Endodermal cell (in vitro differentiated cells): ENCODE measurements around the gene EPGN. TPM values are rescaled to one million over a fixed set of nuclear protein-coding genes. Genes with fewer than 3 reads are reported as not detected.

Source experiments
- DNase-seq: peaks from one replicate; pipeline ENCODE4 v3.0.0-alpha.2; 2017
- H3K27ac ChIP-seq: 2 replicates; pipeline ENCODE4 v1.5.1; 2013; ENCODE audit warnings: mild to moderate bottlenecking, low read depth, low read length, moderate library complexity
- H3K27me3 ChIP-seq: 2 replicates; pipeline ENCODE4 v1.6.1; 2013; ENCODE audit warnings: mild to moderate bottlenecking, low read length, moderate library complexity; ENCODE audit not compliant: insufficient read depth, control insufficient read depth, poor library complexity, severe bottlenecking
- H3K36me3 ChIP-seq: 2 replicates; pipeline ENCODE4 v1.7.0; 2013; ENCODE audit warnings: mild to moderate bottlenecking, low read length, moderate library complexity; ENCODE audit not compliant: control insufficient read depth, insufficient read depth
- H3K4me1 ChIP-seq: one replicate; pipeline ENCODE4 v1.7.0; 2013; ENCODE audit warnings: low read length; ENCODE audit not compliant: control insufficient read depth, insufficient read depth
- H3K4me3 ChIP-seq: 2 replicates; pipeline ENCODE4 v1.5.1; 2013; ENCODE audit warnings: mild to moderate bottlenecking, low read length, moderate library complexity
- H3K9ac ChIP-seq: 2 replicates; pipeline ENCODE4 v1.6.1; 2013; ENCODE audit warnings: mild to moderate bottlenecking, low read length, moderate library complexity; ENCODE audit not compliant: poor library complexity, severe bottlenecking; ENCODE audit errors: extremely low read depth
- H3K9me3 ChIP-seq: 2 replicates; pipeline ENCODE4 v1.6.1; 2013; ENCODE audit warnings: mild to moderate bottlenecking, low read length, moderate library complexity; ENCODE audit not compliant: control insufficient read depth
- H3K27ac Mint-ChIP-seq: 2 replicates; pipeline ENCODE4 v1.8.0; 2020; ENCODE audit warnings: mixed read lengths
- H3K27me3 Mint-ChIP-seq: 2 replicates; pipeline ENCODE4 v1.8.0; 2021; ENCODE audit warnings: mild to moderate bottlenecking, mixed read lengths; ENCODE audit not compliant: insufficient read depth
- H3K36me3 Mint-ChIP-seq: 2 replicates; pipeline ENCODE4 v1.8.0; 2020; ENCODE audit warnings: low read depth, mixed read lengths
- H3K4me1 Mint-ChIP-seq: 2 replicates; pipeline ENCODE4 v1.8.0; 2020; ENCODE audit warnings: mixed read lengths
- H3K4me3 Mint-ChIP-seq: 2 replicates; pipeline ENCODE4 v1.8.0; 2020; ENCODE audit warnings: mild to moderate bottlenecking, moderate library complexity, mixed read lengths
- H3K9me3 Mint-ChIP-seq: 2 replicates; pipeline ENCODE4 v1.8.0; 2020; ENCODE audit warnings: mild to moderate bottlenecking, mixed read lengths
- total RNA-seq, 2 donors: library from RNA; stranded (reverse); fragmentation: NEBNext Ultra II Directional in 1 of 2; extraction: Animal tissue kit (Norgen Biotek cat#: 25700) in 1 of 2; gene quantifications; 2 replicates in 1 of 2; 3 replicates in 1 of 2; pipeline ENCODE4 v1.2.1, GENCODE V29; 2021
- TF ChIP-seq, protein P1 (sequence below): fragments of 200-600 bp; sonication (generic); conservative IDR thresholded peaks from 2 replicates; pipeline ENCODE4 v1.5.0; 2021; ENCODE audit warnings: antibody characterized with exemption, mild to moderate bottlenecking

The EPGN gene
- total RNA-seq, 2 donors from 2014 or later, result not detected

- no peak overlapping the region for H3K9ac ChIP-seq
- Mint-ChIP-seq H3K27ac (no peak overlapping the region), H3K4me1 (peaks cover 2% of the 10 kb centered on the region), H3K9me3 (no peaks in the 10 kb centered on the region), H3K27me3 (no peaks in the 10 kb centered on the region), H3K4me3 (no peak overlapping the region), H3K36me3 (no peaks in the 10 kb centered on the region)
- H3K4me1 ChIP-seq, result peaks cover 5% of the 10 kb centered on the region
- H3K36me3 ChIP-seq, result no peaks in the 10 kb centered on the region
- H3K27ac ChIP-seq, result no peak overlapping the region
- DNase-seq, result no peak
- H3K4me3 ChIP-seq, result no peak overlapping the region
- no peaks in the 10 kb centered on the region for H3K9me3 ChIP-seq
- TF ChIP-seq, protein P1, sequence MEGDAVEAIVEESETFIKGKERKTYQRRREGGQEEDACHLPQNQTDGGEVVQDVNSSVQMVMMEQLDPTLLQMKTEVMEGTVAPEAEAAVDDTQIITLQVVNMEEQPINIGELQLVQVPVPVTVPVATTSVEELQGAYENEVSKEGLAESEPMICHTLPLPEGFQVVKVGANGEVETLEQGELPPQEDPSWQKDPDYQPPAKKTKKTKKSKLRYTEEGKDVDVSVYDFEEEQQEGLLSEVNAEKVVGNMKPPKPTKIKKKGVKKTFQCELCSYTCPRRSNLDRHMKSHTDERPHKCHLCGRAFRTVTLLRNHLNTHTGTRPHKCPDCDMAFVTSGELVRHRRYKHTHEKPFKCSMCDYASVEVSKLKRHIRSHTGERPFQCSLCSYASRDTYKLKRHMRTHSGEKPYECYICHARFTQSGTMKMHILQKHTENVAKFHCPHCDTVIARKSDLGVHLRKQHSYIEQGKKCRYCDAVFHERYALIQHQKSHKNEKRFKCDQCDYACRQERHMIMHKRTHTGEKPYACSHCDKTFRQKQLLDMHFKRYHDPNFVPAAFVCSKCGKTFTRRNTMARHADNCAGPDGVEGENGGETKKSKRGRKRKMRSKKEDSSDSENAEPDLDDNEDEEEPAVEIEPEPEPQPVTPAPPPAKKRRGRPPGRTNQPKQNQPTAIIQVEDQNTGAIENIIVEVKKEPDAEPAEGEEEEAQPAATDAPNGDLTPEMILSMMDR, result no peak
- H3K27me3 ChIP-seq, result no peaks in the 10 kb centered on the region
Measured at GRCh38 chr4:74262522-74262921, 45.7 kb upstream of the EPGN start.

DNA sequence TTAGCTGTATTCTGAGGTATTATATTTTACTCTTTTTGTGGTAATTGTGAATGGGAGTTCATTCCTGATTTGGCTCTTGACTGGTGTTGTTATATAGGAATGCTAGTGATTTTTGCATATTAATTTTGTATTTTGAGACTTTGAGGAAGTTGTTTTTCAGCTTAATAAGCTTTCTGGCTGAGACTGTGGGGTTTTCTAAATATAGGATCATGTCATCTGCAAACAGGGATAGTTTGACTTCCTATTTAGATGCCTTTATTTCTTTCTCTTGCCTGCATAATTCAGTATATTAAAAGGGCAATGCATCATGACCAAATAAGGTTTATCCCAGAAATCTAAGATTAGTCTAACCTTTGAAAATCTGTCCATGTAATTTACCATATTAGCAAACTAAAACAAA lies 44.7 kb upstream of the EPGN start:
- Histone ChIP-seq H3K4me1 (peaks cover 5% of the 10 kb centered on the region), H3K9ac (no peak overlapping the region), H3K27me3 (no peaks in the 10 kb centered on the region), H3K36me3 (no peaks in the 10 kb centered on the region), H3K4me3 (no peak overlapping the region), H3K9me3 (no peaks in the 10 kb centered on the region), H3K27ac (no peak overlapping the region)
- DNase-seq, result no peak
- H3K4me1 Mint-ChIP-seq, result peaks cover 7% of the 10 kb centered on the region
- TF ChIP-seq, protein P1, result no peak
- no peaks in the 10 kb centered on the region for H3K27me3 Mint-ChIP-seq
- no peak overlapping the region for H3K27ac Mint-ChIP-seq
- H3K4me3 Mint-ChIP-seq, result no peak overlapping the region
- no peaks in the 10 kb centered on the region for H3K9me3 Mint-ChIP-seq
- H3K36me3 Mint-ChIP-seq, result no peaks in the 10 kb centered on the region

- Mint-ChIP-seq H3K4me1 (peaks cover 7% of the 10 kb centered on the region), H3K4me3 (no peak overlapping the region), H3K9me3 (peaks cover 2% of the 10 kb centered on the region), H3K27ac (no peak overlapping the region), H3K36me3 (no peaks in the 10 kb centered on the region), H3K27me3 (no peaks in the 10 kb centered on the region)
- DNase-seq, result no peak
- TF ChIP-seq, protein P1, result no peak
- H3K36me3 ChIP-seq, result no peaks in the 10 kb centered on the region
- no peak overlapping the region for H3K27ac ChIP-seq
- no peaks in the 10 kb centered on the region for H3K27me3 ChIP-seq
- H3K4me1 ChIP-seq, result no peaks in the 10 kb centered on the region
- H3K9me3 ChIP-seq, result no peaks in the 10 kb centered on the region
- H3K9ac ChIP-seq, result no peak overlapping the region
- H3K4me3 ChIP-seq, result no peak overlapping the region
Measured at GRCh38 chr4:74266081-74266480, 42.2 kb upstream of the EPGN start.
